Peyer's patch (tissue), 4 donors: ENCODE data around the gene MRGPRD.

ENCODE experiments used
- POLR2A ChIP-seq, 2 donors: fragments of 450-650 bp; IDR thresholded peaks; one replicate each; pipeline ENCODE4 v1.5.1; 2017; ENCODE audit warnings: antibody characterized with exemption in 2 of 2, mild to moderate bottlenecking in 2 of 2, moderate library complexity in 2 of 2
- TF ChIP-seq, protein P1 (sequence below), 6 experiments: fragments of 450-650 bp in 4 of 6; fragments of 200-600 bp in 2 of 6; sonication (generic) in 1 of 6; IDR thresholded peaks; one replicate each; pipeline ENCODE4 v1.5.1; 2017 to 2019; ENCODE audit warnings: antibody characterized with exemption in 6 of 6, mild to moderate bottlenecking in 3 of 6, moderate library complexity in 1 of 6

DNA sequence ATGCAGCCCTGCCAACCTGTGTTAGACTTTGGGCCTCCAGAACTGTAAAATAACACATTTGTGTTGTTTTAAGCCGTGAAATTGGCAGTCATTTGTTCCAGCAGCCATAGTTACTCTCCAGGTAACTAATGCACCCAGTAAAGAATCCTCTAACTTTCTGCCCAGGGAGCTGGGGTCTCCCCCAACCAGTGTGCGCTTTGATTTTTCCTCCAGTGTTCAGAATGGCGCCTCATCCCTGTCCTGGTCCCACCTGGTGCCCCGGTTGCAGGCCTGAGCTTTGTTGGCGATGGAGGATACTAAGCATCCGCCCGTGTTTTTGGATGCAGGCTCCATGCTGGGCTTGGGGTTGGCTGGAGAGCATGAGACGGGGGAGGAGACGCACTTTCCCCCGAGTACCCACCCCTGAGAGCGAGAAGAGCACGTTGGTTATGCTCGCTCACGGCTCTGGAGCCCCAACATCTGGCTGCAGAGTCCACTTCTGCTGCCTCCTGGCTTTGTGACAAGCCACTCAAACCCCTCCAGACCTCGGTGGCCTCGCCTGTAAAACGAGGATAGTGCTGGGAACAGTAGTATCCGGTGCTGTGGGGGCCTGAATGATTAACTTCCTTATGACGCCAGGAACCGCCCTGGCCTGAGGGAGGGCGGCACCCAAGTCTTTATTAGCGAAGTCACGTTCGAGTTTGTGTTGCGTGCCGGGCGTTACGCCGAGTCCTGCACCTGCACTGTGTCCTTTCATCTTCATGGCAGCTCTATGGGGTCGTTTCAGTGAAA lies 25.8 kb downstream of the MRGPRD start:
- TF ChIP-seq, protein P1, sequence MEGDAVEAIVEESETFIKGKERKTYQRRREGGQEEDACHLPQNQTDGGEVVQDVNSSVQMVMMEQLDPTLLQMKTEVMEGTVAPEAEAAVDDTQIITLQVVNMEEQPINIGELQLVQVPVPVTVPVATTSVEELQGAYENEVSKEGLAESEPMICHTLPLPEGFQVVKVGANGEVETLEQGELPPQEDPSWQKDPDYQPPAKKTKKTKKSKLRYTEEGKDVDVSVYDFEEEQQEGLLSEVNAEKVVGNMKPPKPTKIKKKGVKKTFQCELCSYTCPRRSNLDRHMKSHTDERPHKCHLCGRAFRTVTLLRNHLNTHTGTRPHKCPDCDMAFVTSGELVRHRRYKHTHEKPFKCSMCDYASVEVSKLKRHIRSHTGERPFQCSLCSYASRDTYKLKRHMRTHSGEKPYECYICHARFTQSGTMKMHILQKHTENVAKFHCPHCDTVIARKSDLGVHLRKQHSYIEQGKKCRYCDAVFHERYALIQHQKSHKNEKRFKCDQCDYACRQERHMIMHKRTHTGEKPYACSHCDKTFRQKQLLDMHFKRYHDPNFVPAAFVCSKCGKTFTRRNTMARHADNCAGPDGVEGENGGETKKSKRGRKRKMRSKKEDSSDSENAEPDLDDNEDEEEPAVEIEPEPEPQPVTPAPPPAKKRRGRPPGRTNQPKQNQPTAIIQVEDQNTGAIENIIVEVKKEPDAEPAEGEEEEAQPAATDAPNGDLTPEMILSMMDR (IDR thresholded peaks at IDR 0.05) = no peak
- no peak for TF ChIP-seq POLR2A (IDR thresholded peaks at IDR 0.05)
